ENCODE data around the gene CIITA.

DNA sequence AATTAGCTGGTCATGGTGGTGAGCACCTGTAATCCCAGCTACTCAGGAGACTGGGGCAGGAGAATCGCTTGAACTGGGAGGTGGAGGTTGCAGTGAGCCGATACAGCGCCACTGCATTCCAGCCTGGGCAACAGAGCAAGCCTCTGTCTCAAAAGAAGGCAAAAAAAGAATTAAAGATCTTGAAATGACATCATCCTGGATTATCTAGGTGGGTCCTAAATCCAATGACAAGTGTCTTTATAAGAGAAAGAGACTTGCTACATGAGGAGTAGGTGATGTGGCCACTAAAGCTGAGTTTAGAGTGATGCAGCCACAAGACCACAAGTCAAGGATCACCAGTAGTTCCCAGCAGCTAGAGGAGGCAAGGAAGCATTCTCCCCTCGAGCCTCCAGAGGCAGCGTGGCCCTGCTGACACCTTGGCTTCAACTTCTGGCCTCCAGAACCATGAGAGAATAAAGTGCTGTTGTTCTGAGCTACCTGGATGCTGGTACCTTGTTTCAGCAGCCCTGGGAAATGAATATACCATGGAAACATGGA is 15.8 kb downstream of the CIITA start:
- no peak for TF ChIP-seq HMG20A (CRISPR knock-in tag; conservative IDR thresholded peaks at IDR 0.05)
- no peak for TF ChIP-seq TAF7 (tag; IDR thresholded peaks at IDR 0.05)
- TF ChIP-seq JUNB (CRISPR knock-in tag; conservative IDR thresholded peaks at IDR 0.05): no peak
- TF ChIP-seq TCF7L2 (IDR thresholded peaks at IDR 0.05; ENCODE audit: low read depth, low read length): no peak
- TF ChIP-seq LEF1 (IDR thresholded peaks at IDR 0.05): no peak
- no peak for TF ChIP-seq SIN3A (IDR thresholded peaks at IDR 0.05; ENCODE audit: borderline replicate concordance in 2 of 2, control insufficient read depth in 1 of 2, low read depth in 2 of 2, low read length in 2 of 2)
- no peak for TF ChIP-seq CHD1 (IDR thresholded peaks at IDR 0.05; ENCODE audit: low read length)
